Panc1 (cell line): Measurements from ENCODE around the gene UBE2L5. TPM values are rescaled to one million over a fixed set of nuclear protein-coding genes. Genes with fewer than 3 reads are reported as not detected.

Experiments used
- ATAC-seq: fragments of 200-7000 bp; cut with Tn5 transposase; 2 replicates; pipeline ENCODE4 v1.9.1; 2020; ENCODE audit warnings: mild to moderate bottlenecking, moderate library complexity
- BruUV-seq: library from RNA; stranded (reverse); fragments of 400-500 nt; replicated peaks from 2 replicates; lab custom pipeline; 2021; lab: Mats Ljungman, UMichigan
- CTCF ChIA-PET: fragments of 300-600 bp; sonication (Branson Sonifier 250); formaldehyde crosslinking; loops from one replicate; lab custom pipeline; 2022; ENCODE audit warnings: antibody characterized with exemption; lab: Charles Lee
- POLR2A ChIA-PET: fragments of 300-600 bp; sonication (Branson Sonifier 250); formaldehyde crosslinking; loops from one replicate; lab custom pipeline; 2022; ENCODE audit warnings: antibody characterized with exemption; lab: Charles Lee
- DNase-seq: peaks from one replicate; pipeline ENCODE4 v3.0.0-alpha.2; 2010; ENCODE audit warnings: low read depth, low spot score
- H3K27ac ChIP-seq: 2 replicates; pipeline ENCODE4 v1.5.1; 2011; ENCODE audit warnings: mild to moderate bottlenecking, low read length, inconsistent platforms
- H3K27me3 ChIP-seq: fragments of 200-500 bp; sonication (Bioruptor generic); 2 replicates; pipeline ENCODE4 v1.6.0; 2014; ENCODE audit warnings: low read length, inconsistent platforms; ENCODE audit not compliant: control insufficient read depth, insufficient read depth
- H3K36me3 ChIP-seq: fragments of 200-500 bp; sonication (Bioruptor generic); 2 replicates; pipeline ENCODE4 v1.5.1; 2014; ENCODE audit warnings: inconsistent platforms, mild to moderate bottlenecking, low read length, moderate library complexity; ENCODE audit not compliant: control insufficient read depth, insufficient read depth
- H3K4me1 ChIP-seq: 2 replicates; pipeline ENCODE4 v1.5.1; 2011; ENCODE audit warnings: inconsistent platforms, mild to moderate bottlenecking, low read length, moderate library complexity; ENCODE audit not compliant: control insufficient read depth, insufficient read depth
- H3K4me3 ChIP-seq, 2 experiments: 2 replicates each; pipeline ENCODE4 v1.5.1; 2011 to 2012; ENCODE audit warnings: low read depth in 2 of 2, low read length in 2 of 2, mild to moderate bottlenecking in 2 of 2, inconsistent platforms in 1 of 2, moderate library complexity in 1 of 2
- H3K9me3 ChIP-seq: fragments of 200-500 bp; sonication (Bioruptor generic); 2 replicates; pipeline ENCODE4 v1.5.1; 2014; ENCODE audit warnings: low read depth, mild to moderate bottlenecking, inconsistent platforms, low read length, moderate library complexity; ENCODE audit not compliant: control insufficient read depth, insufficient read depth
- POLR2AphosphoS5 ChIP-seq: IDR thresholded peaks from 2 replicates; pipeline ENCODE4 v1.6.1; 2012; ENCODE audit warnings: mild to moderate bottlenecking, low read depth, low read length, moderate library complexity
- SIN3A ChIP-seq: IDR thresholded peaks from 2 replicates; pipeline ENCODE4 v1.6.1; 2012; ENCODE audit warnings: low read depth, mild to moderate bottlenecking, low read length, moderate library complexity, borderline replicate concordance; ENCODE audit not compliant: insufficient read depth
- TCF7L2 ChIP-seq: IDR thresholded peaks from 2 replicates; pipeline ENCODE4 v1.6.1; 2011; ENCODE audit warnings: mild to moderate bottlenecking, low read depth, low read length, inconsistent platforms
- in situ Hi-C: cut with HindIII; loops from 2 replicates; pipeline ENCODE4 v1.10.0; 2016; ENCODE audit warnings: low sequenced_read_pairs, low pct_unique_long_range_greater_than_20kb
- intact Hi-C: fragments of 100-400 bp; cut with micrococcal nuclease; formaldehyde crosslinking; loops from one replicate; pipeline ENCODE4 v1.10.0; 2022; ENCODE audit not compliant: unreplicated experiment
- total RNA-seq: library from RNA; stranded (reverse); gene quantifications from one replicate; pipeline ENCODE4 v1.2.1, GENCODE V29; 2021; ENCODE audit not compliant: unreplicated experiment
- TF ChIP-seq, protein P1 (sequence below), 2 experiments: IDR thresholded peaks; 2 replicates each; pipeline ENCODE4 v1.6.1; 2011 to 2012; ENCODE audit warnings: low read depth in 2 of 2, control low read depth in 1 of 2, low read length in 1 of 2, mild to moderate bottlenecking in 1 of 2, moderate library complexity in 1 of 2; ENCODE audit not compliant: insufficient read depth in 1 of 2
- TF ChIP-seq, protein P2 (sequence below): fragments of 450-650 bp; IDR thresholded peaks from 2 replicates; pipeline ENCODE4 v1.5.1; 2017; ENCODE audit warnings: mild to moderate bottlenecking

The UBE2L5 gene
- total RNA-seq, 1 experiment from 2014 or later: not detected

DNA sequence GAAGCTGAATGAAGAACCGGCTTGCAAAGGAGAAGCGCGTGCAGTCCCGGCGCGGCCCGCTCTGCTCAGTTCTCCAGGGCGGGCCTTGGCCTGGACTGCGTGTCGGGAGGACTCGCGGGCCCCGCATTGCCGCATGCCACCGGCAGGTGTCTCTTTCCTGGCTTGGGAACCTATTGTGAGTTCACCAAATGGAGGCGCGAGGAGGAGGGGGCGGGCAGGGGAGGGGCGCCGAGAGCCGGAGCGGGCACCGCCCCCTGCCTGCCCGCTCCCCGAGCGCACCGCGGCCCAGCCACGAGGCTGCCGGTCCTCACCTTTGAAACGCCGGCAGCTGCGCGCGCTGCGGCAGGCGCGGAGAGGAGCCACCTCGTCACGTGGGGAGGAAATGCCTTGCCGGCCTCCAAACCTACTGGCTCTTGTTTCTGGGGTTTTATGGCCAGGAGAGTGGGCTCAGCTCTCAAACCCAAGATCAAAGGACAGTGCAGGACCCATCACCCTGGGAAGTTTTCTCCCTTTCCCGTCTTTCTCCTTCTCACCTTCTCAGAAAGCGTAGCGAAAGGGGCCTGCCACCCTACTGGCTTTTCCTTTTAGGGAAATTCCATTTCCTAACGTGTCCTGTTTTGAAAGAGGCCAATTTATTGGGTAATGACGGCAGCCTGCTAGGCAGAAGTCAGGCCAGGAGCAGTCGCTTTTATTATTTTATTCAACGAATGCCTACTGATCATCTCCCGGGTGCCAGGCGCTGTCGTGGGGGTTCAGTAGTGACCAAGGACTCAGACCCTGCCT, 13.8 kb upstream of the UBE2L5 start:
- ChIA-PET POLR2A (no interaction called here), CTCF (interaction anchor here (0.6 kb wide), 1 partner anchor 284 kb away, joined by 4 read pairs; no protein-coding TSS in a partner anchor)
- Histone ChIP-seq H3K27me3 (no peaks in the 10 kb centered on the region), H3K4me1 (peaks cover 7% of the 10 kb centered on the region), H3K36me3 (no peaks in the 10 kb centered on the region), H3K4me3 (peak overlapping the region; percentile 24 to 48), H3K9me3 (no peaks in the 10 kb centered on the region), H3K27ac (peak overlapping the region; percentile 86)
- ATAC-seq (peak; percentile 98), DNase-seq (no peak)
- intact Hi-C loops: no loop called here
- no TSS peak for BruUV-seq
- in situ Hi-C loops: no loop called here
- TF ChIP-seq, protein P1, sequence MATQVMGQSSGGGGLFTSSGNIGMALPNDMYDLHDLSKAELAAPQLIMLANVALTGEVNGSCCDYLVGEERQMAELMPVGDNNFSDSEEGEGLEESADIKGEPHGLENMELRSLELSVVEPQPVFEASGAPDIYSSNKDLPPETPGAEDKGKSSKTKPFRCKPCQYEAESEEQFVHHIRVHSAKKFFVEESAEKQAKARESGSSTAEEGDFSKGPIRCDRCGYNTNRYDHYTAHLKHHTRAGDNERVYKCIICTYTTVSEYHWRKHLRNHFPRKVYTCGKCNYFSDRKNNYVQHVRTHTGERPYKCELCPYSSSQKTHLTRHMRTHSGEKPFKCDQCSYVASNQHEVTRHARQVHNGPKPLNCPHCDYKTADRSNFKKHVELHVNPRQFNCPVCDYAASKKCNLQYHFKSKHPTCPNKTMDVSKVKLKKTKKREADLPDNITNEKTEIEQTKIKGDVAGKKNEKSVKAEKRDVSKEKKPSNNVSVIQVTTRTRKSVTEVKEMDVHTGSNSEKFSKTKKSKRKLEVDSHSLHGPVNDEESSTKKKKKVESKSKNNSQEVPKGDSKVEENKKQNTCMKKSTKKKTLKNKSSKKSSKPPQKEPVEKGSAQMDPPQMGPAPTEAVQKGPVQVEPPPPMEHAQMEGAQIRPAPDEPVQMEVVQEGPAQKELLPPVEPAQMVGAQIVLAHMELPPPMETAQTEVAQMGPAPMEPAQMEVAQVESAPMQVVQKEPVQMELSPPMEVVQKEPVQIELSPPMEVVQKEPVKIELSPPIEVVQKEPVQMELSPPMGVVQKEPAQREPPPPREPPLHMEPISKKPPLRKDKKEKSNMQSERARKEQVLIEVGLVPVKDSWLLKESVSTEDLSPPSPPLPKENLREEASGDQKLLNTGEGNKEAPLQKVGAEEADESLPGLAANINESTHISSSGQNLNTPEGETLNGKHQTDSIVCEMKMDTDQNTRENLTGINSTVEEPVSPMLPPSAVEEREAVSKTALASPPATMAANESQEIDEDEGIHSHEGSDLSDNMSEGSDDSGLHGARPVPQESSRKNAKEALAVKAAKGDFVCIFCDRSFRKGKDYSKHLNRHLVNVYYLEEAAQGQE (IDR thresholded peaks at IDR 0.05; ENCODE audit: insufficient read depth in 1 of 2, low read depth in 2 of 2, low read length in 1 of 2): no peak
- TF ChIP-seq, protein P2, sequence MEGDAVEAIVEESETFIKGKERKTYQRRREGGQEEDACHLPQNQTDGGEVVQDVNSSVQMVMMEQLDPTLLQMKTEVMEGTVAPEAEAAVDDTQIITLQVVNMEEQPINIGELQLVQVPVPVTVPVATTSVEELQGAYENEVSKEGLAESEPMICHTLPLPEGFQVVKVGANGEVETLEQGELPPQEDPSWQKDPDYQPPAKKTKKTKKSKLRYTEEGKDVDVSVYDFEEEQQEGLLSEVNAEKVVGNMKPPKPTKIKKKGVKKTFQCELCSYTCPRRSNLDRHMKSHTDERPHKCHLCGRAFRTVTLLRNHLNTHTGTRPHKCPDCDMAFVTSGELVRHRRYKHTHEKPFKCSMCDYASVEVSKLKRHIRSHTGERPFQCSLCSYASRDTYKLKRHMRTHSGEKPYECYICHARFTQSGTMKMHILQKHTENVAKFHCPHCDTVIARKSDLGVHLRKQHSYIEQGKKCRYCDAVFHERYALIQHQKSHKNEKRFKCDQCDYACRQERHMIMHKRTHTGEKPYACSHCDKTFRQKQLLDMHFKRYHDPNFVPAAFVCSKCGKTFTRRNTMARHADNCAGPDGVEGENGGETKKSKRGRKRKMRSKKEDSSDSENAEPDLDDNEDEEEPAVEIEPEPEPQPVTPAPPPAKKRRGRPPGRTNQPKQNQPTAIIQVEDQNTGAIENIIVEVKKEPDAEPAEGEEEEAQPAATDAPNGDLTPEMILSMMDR: peak; percentile 77
- peak; percentile 92 for TF ChIP-seq TCF7L2

DNA sequence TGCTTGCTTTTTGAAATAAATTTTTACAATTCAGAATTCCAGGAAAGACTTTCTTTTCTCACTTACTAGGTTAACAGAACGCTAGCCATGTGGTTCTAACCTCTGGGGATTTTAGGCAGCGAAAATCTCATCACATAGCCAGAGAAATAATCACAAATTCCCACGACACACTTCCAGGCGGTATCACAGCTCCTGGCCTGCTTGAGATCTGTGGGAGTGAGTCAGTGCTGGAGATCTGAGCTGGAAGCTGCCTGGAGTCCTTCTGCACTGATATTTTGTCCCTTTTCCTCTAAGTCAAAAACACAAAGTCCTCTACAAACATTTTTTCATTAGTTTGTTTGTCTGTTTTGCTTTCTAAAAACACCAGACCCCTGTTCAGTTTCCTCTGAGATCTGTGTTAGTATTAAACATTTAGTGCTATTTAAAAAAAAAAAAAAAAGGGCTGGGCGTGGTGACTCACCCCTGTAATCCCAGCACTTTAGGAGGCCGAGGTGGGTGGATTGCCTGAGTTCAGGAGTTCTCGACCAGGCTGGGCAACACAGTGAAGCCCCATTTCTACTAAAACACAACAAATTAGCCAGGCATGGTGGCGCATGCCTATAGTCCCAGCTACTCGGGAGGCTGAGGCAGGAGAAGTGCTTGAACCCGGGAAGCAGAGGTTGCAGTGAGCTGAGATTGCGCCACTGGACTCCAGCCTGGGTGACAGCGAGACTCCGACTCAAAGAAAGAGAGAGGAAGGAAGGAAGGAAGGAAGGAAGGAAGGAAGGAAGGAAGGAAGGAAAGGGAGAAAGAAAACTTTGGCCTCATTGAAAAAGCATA, 12.2 kb upstream of the UBE2L5 start:
- H3K27ac ChIP-seq: no peak overlapping the region
- no peaks in the 10 kb centered on the region for H3K27me3 ChIP-seq
- BruUV-seq: no TSS peak
- POLR2A ChIA-PET: no interaction called here
- DNase-seq (no peak), ATAC-seq (no peak)
- H3K36me3 ChIP-seq: no peaks in the 10 kb centered on the region
- CTCF ChIA-PET: no interaction called here
- no peak overlapping the region for H3K4me3 ChIP-seq
- intact Hi-C loops (no loop called here), in situ Hi-C loops (no loop called here)
- TF ChIP-seq TCF7L2: no peak
- no peaks in the 10 kb centered on the region for H3K9me3 ChIP-seq
- peaks cover 7% of the 10 kb centered on the region for H3K4me1 ChIP-seq

DNA sequence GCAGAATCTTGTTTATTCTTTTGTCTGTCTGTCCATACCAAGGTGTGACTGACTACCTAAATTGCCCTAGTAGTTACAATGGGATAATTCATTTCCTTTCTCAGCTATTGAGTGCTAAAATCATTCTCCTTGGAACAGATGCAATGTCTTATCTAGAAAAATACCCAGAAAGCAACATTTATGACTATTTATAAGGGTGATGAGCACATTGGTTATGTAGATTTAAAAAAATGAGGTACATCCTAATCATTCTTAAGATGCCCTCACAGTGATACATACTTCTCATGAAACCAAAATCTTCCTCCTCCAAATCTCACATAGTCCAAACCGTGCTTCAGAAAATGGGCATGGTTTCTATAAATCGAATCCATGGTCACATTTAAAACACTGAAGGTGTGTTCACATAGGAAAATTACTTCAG, 11.6 kb upstream of the UBE2L5 start:
- in situ Hi-C loops: no loop called here
- intact Hi-C loops: no loop called here
- Histone ChIP-seq H3K36me3 (no peaks in the 10 kb centered on the region), H3K4me1 (peaks cover 7% of the 10 kb centered on the region), H3K4me3 (no peak overlapping the region), H3K9me3 (no peaks in the 10 kb centered on the region), H3K27me3 (no peaks in the 10 kb centered on the region), H3K27ac (no peak overlapping the region)
- ChIA-PET CTCF (no interaction called here), POLR2A (no interaction called here)
- ATAC-seq (no peak), DNase-seq (no peak)
- no TSS peak for BruUV-seq
- TF ChIP-seq POLR2AphosphoS5: no peak
- TF ChIP-seq, protein P2: no peak
- TF ChIP-seq, protein P1 (IDR thresholded peaks at IDR 0.05; ENCODE audit: insufficient read depth in 1 of 2, low read depth in 2 of 2, low read length in 1 of 2): no peak
- TF ChIP-seq TCF7L2: no peak
- no peak for TF ChIP-seq SIN3A
